Measurements from ENCODE around the gene NWD2.
"Not testable (repeated sequence)": the region's sequence is repeated elsewhere in the genome, so short reads cannot be mapped to it uniquely, and the experiment has no call there.

Gene NWD2

DNA sequence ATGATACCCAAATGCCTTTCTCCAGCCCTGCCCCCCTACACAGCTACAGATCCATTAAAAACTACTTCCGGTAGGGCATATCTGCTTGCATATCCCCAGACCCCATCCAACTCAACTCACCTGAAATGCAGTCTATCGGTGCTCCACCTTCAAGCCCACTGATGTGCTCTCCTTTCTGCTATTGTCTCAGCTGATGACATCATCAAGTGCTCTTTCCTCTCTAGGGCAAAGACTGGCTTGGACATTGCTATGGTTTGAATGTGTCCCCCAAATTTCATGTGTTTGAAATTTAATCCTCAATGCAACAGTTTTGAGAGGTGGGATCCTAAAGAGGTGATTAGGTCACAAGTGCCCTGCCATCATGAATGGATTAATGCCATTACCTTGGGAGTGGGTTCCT, 229.3 kb downstream of the NWD2 start:
- ATAC-seq, result no peak

DNA sequence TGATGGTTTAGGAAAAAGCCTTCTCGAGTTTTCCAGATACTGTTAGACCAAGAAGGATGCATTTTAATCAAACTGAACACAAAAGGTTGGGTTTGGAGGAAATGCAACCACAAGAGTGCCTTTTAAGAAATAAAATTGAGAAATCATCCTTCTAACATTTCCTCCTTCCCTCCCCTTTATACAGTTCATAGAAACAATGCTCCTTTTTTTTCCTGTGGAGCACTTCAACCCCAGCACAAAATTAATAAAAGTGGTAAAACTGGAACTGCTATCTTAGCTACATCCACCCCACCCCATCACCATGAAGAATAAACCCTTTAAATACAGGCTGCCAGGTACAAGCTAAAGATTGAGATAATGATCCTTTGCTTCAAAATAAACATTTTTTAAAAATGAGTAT, 230.5 kb downstream of the NWD2 start:
- ATAC-seq, result no peak

DNA sequence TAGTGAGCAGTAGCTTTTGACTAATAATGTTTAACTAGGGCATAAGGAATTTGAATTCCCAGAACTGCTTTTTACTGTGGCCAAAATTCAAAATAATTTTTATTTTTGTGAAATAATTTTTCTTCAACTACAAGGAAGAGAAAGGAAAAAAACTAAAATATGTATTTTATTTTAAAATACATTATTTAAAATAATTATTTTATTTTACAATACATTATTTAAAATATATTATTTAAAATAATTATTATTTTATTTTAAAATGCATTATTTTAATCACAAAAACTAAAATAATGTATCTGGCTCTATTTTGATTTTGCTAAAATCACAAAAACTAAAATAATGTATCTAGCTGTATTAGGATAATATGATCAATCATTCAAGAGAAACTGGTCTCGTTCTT, 231.2 kb downstream of the NWD2 start:
- ATAC-seq, result no peak

DNA sequence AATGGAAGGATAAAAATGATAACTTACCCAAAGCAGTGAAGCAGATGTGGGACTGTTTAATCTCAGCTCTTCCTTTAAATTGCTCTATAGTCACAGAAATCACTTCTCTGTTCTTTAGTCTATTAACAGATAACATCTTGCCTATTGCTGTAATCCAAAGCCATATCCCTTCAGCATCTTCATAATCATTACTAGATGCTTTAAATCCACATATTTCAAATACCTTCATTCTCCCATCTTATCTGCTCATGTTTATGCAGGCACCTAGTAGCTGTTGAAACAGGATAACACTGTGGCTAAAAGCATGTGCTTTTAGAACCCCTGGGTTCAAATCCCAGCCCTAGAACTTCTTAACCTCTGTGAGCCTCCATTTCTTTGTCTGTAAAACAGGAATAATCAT, 231.7 kb downstream of the NWD2 start:
- ATAC-seq, result no peak

DNA sequence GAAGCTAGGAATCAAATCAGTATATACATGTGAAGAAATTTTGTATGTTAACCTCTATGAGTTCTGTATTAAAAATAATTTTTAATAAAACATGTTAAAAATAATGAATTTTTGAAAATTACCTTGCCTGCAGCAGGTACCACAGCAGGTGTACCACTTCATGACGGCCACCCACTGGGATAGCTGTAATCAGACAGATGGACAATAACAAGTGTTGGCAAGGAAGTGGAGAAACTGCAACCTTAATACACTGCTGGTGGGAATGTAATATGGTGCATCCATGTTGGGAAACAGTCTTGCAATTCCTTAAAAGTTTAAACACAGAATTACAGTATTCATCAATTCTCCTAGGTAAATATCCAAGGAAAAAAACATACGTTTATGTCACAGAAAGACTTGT, 232.1 kb downstream of the NWD2 start:
- no peak for ATAC-seq

DNA sequence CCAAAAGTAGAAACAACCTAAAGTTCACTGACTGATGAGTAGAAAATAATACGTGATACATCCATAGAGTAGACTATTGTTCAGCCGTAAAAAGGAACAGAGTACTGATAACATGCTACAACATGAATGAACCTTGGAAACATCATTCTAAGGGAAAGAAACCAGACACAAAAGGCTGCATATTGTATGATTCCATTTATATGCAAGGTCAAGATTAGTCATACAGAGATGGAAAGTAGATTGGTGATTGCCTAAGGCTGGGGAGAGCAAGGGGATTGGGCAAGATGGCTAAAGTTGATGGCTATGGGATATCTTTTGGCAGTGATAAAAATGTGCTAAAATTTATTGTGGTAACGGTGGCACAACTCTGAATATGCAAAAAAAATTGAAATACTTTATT, 232.6 kb downstream of the NWD2 start:
- ATAC-seq, result no peak

DNA sequence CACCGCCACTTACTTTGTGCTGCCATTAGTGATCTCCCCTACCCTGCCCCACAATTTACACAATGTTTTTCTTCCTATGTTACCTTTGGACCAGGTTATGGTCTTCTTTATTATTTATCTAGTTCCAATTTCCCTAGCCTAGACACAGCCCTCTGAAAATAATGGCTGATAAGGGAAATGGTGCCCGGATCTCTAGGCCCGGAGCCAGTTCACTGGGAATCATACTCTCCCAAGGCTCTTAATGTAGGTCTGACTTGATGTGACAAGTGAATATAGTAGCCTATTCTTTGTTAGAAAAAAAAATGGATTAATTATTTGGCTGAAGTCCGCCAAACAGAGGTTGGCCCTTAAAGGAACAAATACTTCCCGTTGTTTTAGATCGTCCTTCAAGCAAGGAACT, 233.6 kb downstream of the NWD2 start:
- no peak for ATAC-seq

DNA sequence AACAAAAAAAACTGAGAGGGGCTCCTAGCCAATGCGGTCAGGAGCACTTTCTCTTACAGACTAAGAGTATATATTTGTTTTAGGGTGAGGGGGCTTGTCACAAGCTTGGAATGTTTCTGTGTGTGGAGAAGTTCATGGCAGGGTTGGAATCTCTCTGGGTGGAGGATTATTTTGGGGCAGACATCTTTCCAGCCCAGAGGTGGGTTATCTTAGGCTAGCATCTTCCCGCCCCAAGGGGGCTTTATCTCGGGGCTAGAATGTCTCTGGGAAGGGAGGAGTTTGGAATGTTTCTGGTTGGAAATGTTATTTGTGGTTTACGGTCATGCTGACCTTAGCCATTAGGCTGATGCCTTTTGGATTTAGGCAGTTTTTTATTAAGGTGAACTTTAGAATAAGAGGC, 236.0 kb downstream of the NWD2 start:
- no peak for ATAC-seq

DNA sequence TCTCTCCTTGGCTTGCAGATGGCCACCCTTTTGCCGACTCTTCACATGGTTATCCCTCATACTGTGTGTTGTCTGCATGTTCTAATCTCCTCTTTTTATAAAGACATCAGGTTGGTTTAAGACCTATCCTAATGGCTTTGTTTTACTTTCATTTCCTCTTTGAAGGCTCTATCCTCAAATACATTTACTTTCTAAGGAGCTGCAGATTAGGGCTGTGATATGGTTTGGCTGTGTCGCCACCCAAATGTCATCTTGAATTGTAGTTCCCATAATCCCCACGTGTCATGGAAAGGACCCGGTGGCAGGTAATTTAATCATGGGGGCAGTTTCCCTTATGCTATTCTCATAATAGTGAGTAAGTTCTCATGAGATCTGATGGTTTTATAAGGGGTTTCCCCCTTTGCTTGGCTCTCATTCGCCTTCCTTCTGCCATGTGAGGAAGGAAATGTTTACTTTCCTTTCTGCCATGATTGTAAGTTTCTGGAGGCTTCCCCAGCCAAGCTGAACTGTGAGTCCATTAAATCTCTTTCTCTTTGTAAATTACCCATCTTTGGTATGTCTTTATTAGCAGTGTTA, 237.1 kb downstream of the NWD2 start:
- ATAC-seq, result no peak

DNA sequence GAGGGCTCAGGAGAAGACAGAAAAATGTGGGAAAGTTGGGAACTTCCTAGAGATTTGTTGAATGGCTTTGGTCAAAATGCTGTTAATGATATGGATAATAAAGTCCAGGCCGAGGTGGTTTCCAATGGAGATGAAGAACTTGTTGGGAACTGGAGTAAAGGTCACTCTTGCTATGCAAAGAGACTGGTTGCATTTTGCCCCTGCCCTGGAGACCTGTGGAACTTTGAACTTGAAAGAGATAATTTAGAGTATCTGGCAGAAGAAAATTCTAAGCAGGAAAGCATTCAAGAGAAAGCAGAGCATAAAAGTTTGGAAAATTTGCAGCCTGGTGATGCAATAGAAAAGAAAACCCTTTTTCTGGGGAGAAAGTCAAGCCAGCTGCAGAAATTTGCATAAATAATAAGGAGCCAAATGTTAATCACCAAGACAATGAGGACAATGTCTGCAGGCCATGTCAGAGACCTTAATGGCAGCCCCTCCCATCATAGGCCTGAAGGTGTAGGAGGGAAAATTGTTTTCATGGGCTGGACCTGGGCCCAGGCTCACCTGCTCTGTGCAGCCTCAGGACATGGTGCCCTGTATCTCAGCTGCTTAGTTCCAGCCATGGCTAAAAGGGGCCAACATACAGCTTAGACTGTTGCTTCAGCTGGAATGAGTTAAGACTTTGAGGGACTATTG, 237.8 kb downstream of the NWD2 start:
- no peak for ATAC-seq

DNA sequence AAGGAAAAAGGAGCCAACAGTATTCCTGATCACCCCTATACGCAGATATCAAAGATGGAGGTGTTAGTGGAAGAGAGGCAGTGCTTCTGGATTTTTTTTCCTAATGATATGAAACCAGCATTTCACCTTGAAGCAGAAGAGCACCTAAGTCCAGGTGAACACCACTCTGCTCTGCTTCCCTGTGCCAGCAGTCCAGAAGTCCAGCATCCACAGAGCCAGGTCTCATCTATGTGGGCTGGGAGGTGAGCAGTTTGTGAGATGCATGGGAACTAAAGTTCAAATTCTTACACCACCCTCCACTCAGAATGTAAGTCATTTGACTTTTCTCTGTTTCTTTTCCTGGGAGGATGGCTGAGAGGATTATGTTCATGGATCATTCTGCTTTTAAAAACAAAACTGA, 239.1 kb downstream of the NWD2 start:
- no peak for ATAC-seq

DNA sequence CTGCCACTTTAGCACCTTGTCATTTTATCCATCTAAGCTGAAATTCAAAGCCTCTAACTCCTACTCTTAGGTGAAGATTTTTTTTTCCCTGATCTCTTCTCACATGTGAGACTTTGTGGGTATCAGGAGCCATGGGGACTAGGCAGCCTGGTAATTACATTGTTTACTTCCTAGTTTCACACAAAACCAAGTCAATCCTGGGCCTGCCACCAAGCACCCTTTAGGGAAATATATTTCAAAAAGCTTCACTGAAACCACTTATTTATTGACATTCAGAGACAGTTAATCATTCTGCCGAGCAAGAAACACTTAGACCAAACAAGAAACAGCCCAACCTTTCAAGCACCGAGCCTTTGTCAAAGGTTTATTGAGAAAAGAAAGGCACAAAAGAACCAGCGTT, 241.6 kb downstream of the NWD2 start:
- no peak for ATAC-seq

DNA sequence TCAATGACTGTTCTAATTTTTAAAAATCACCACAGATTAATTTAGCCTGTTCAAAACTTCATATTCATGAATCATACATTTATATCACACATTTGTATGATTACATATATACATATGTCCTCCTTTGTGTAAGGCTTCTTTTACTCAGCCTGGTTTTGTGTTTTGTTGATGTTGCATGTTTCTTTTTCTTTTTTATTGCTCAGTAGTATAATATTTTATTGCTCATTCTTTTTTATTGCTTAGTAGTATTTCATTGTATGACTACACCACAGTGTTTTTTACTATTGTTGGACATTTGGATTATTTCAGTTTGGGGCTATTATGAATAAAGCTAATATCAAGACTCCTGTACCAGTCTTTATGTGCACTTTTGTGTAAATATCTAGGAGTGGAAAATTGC, 243.1 kb downstream of the NWD2 start:
- ATAC-seq, result no peak

DNA sequence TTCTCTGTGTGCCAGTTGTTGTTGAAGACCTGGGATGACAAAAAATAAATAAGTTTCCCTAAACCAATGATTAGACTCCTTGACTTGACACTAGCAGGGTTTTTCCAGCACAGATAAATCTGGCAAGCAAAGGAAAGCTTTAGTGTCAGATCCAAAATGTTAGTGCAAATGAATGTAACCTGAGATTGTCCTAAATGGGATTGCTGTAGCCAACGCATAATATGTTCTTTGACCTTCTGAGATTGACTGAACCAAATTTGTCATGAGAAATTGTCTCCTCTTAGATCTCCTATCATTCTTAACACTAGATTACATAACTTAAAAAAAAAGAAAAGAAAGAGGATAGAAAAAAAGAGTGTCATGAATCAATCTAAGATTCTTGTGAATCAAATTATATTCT, 245.2 kb downstream of the NWD2 start:
- ATAC-seq, result no peak

DNA sequence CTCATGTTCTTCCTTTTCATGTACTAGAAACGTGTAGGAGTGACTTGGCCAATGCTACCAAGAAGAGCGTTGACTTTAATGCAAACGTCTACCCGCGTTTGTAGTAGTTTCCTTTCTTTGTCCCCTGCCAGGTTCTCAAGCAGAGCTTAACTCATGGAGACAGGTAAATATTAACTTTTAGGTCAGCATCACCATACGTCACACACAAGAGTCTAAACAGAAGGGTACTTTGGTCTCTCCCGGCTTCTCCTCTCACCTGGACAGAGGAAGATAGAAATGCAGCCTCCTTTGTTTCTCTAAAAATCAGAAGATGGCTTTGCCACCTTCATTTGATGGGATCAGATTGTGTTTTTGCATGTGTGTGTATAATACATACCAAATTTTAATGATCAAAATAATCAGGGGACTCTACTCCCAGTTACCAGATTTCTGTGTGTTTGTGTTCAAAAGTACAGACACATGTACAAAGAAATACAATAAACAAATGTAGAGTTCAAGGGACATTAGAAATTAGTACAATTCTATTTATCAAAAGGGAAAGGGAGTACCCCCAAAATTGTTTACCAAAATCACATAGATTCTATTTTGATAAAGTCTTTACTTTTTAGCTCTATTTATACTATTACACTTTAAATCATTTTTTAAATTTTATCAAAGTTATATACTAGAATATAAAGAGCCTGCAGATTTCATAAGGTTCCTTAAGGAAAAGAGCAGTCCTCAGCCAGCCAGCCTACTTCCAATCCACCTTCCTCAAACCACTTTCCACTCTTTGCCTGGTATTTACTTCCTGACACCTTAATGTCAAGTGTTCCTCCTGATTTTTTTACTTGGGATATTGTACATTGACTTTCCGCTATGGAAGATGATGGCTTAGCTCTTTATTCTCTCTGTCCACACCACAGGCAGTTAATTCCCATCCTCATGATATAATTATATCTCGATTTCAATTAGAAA, 246.1 kb downstream of the NWD2 start:
- ATAC-seq, result no peak

DNA sequence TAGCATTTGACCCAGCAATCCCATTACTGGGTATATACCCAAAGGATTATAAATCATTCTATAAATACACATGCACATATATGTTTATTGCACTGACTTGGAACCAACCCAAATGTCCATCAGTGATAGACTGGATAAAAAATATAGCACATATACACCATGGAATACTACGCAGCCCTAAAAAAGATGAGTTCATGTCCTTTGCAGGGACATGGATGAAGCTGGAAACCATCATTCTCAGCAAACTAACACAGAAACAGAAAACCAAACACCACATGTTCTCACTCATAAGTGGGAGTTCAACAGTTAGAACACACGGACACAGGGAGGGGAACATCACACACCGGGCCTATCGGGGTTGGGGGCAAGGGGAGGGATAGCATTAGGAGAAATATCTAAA, 250.8 kb downstream of the NWD2 start:
- ATAC-seq, result not testable (repeated sequence)

Measured in activated CD4-positive, CD25-positive, alpha-beta regulatory T cell treated with anti-CD3 and anti-CD28 coated beads, Interleukin-2, amount 50 U/mL, for 24 hours (primary cell).